Natural killer cell (primary cell): ENCODE measurements around the gene NPAS3. TPM values are rescaled to one million over a fixed set of nuclear protein-coding genes. Genes with fewer than 3 reads are reported as not detected.

Experiments used
- ATAC-seq, 3 donors: fragments of 150-1000 bp in 2 of 3; fragments of 200-7000 bp in 1 of 3; cut with Tn5 transposase; 1 replicate in 1 of 3; 2 replicates in 2 of 3; pipeline ENCODE4 v1.10.0; 2021; ENCODE audit warnings: mild to moderate bottlenecking in 2 of 3, moderate library complexity in 2 of 3
- DNase-seq, 2 donors: peaks; one replicate each; pipeline versions ENCODE4 v3.0.0 to v3.0.0-alpha.2; 2013 to 2021; ENCODE audit warnings: mixed read lengths in 1 of 2
- H3K27ac ChIP-seq: one replicate; pipeline ENCODE4 v1.5.1; 2013; ENCODE audit warnings: mild to moderate bottlenecking, low read length
- H3K27me3 ChIP-seq: one replicate; pipeline ENCODE4 v1.6.1; 2013; ENCODE audit warnings: low read length; ENCODE audit not compliant: control insufficient read depth, insufficient read depth
- H3K36me3 ChIP-seq: one replicate; pipeline ENCODE4 v1.6.1; 2013; ENCODE audit warnings: low read length; ENCODE audit not compliant: control insufficient read depth, insufficient read depth
- H3K4me1 ChIP-seq: one replicate; pipeline ENCODE4 v1.6.1; 2013; ENCODE audit warnings: low read length; ENCODE audit not compliant: control insufficient read depth, insufficient read depth
- H3K4me3 ChIP-seq: one replicate; pipeline ENCODE4 v1.5.1; 2013; ENCODE audit warnings: low read length
- H3K9me3 ChIP-seq: one replicate; pipeline ENCODE4 v1.6.1; 2013; ENCODE audit warnings: low read length; ENCODE audit not compliant: control insufficient read depth, insufficient read depth
- H3K27ac Mint-ChIP-seq, 2 donors: one replicate each; pipeline ENCODE4 v1.8.0; 2022; ENCODE audit warnings: mild to moderate bottlenecking in 2 of 2, mixed read lengths in 2 of 2, moderate library complexity in 1 of 2
- H3K27me3 Mint-ChIP-seq, 2 donors: one replicate each; pipeline ENCODE4 v1.8.0; 2022; ENCODE audit warnings: low read depth in 2 of 2, mixed read lengths in 2 of 2
- H3K36me3 Mint-ChIP-seq: one replicate; pipeline ENCODE4 v1.8.0; 2022; ENCODE audit warnings: mixed read lengths
- H3K4me1 Mint-ChIP-seq, 2 donors: one replicate each; pipeline ENCODE4 v1.8.0; 2022; ENCODE audit warnings: mixed read lengths in 2 of 2
- H3K4me3 Mint-ChIP-seq: one replicate; pipeline ENCODE4 v1.8.0; 2022; ENCODE audit warnings: mild to moderate bottlenecking, moderate library complexity, mixed read lengths
- H3K9me3 Mint-ChIP-seq, 2 donors: one replicate each; pipeline ENCODE4 v1.8.0; 2022; ENCODE audit warnings: mixed read lengths in 2 of 2
- WGBS: methylation state at CpG from one replicate; pipeline ENCODE4 v1.1.7; 2013; ENCODE audit warnings: missing lambda C conversion rate; ENCODE audit not compliant: insufficient coverage; 5-methylcytosine and 5-hydroxymethylcytosine counted together
- intact Hi-C: fragments of 100-400 bp; cut with micrococcal nuclease; formaldehyde crosslinking; loops from one replicate; pipeline ENCODE4 v1.14.2; 2022
- total RNA-seq, 4 donors: library from RNA; stranded (reverse); fragments of 120-200 nt in 1 of 4; gene quantifications; one replicate each; pipeline versions ENCODE4 v1.2.3 to v1.2.4, GENCODE V29; 2013 to 2022
- TF ChIP-seq, protein P1 (sequence below): fragments of 200-600 bp; IDR thresholded peaks from one replicate; pipeline ENCODE4 v1.8.0; 2022; ENCODE audit warnings: antibody characterized with exemption

The NPAS3 gene
- total RNA-seq, 3 donors from 2014 or later (not counting 1 experiment from before 2014, with no cell fraction given) = not detected

DNA sequence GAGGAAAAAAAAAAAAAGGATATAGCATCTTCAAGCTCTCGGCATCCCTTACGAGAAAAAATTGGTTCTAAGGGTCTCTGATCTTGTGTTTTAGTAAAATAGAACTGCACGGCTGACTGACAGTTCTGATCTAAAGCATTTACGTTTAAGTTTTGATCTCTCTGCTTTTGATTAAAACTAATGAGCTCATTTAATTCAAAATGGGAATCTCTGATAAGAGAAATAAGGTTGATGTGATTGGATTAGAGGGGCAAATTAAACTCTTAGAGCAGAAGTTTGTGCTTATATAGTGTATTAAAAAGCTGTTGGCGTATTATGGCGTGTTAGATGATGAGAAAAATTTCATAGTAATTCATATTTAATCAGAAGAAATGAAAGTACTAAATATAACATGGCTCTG is 794.6 kb downstream of the NPAS3 start:
- no peaks in the 10 kb centered on the region for H3K27me3 ChIP-seq
- H3K27ac Mint-ChIP-seq = no peak overlapping the region
- H3K27me3 Mint-ChIP-seq = no peaks in the 10 kb centered on the region
- no peaks in the 10 kb centered on the region for H3K9me3 Mint-ChIP-seq
- H3K9me3 ChIP-seq = no peaks in the 10 kb centered on the region
- DNase-seq (no peak), ATAC-seq (no peak)
- H3K4me3 ChIP-seq = no peak overlapping the region
- intact Hi-C loops = no loop called here
- H3K27ac ChIP-seq = no peak overlapping the region
- no peak overlapping the region for H3K4me3 Mint-ChIP-seq
- TF ChIP-seq, protein P1, sequence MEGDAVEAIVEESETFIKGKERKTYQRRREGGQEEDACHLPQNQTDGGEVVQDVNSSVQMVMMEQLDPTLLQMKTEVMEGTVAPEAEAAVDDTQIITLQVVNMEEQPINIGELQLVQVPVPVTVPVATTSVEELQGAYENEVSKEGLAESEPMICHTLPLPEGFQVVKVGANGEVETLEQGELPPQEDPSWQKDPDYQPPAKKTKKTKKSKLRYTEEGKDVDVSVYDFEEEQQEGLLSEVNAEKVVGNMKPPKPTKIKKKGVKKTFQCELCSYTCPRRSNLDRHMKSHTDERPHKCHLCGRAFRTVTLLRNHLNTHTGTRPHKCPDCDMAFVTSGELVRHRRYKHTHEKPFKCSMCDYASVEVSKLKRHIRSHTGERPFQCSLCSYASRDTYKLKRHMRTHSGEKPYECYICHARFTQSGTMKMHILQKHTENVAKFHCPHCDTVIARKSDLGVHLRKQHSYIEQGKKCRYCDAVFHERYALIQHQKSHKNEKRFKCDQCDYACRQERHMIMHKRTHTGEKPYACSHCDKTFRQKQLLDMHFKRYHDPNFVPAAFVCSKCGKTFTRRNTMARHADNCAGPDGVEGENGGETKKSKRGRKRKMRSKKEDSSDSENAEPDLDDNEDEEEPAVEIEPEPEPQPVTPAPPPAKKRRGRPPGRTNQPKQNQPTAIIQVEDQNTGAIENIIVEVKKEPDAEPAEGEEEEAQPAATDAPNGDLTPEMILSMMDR = no peak
- WGBS = 89% methylated on average over 4 of the region's 6 CpGs
- no peaks in the 10 kb centered on the region for H3K4me1 ChIP-seq
- no peaks in the 10 kb centered on the region for H3K36me3 ChIP-seq
- no peaks in the 10 kb centered on the region for H3K36me3 Mint-ChIP-seq
- no peaks in the 10 kb centered on the region for H3K4me1 Mint-ChIP-seq

DNA sequence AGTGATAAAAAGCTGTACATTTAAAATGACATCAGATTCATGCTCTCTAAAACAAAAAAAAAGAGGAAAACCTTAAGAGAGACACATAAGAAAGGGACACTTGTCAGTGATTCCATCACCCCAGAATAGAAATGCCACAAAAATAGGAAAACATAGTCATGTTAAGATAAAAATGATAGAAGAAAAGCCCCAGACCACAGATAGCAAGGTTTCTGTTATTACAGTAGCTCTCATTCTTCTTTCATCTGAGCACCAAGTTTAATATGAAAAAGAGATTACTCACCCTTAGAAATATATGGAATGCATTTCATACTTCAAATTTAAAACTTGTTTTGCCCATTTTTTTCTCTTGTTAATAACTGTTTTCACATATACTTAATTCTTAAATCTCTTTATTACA is 795.0 kb downstream of the NPAS3 start:
- no peak overlapping the region for H3K4me3 Mint-ChIP-seq

DNA sequence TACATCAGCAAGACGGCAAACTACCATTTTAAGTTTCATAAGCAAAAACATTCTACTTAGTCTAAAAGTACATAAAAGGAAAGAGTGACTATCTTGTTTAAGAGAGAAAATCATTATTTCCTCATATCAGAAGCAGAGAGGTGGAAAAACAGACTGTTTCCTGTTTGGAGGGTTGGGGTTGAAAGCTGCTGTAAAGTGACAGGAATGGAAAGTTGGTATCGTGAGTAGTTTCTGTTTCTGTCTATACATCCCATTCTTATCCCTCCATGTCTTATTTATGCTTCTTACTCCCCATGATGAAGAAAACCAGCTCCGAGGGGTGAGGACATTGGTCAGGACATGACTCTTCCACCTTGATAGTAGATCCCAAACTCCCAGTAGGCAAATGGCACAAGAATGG is 795.7 kb downstream of the NPAS3 start:
- intact Hi-C loops = no loop called here
- 70% methylated on average over 1 of the region's 3 CpGs for WGBS
- no peak for ATAC-seq

More for the DNA sequence above, 795.0 kb downstream of the NPAS3 start:
- Histone ChIP-seq H3K27me3 (no peaks in the 10 kb centered on the region), H3K9me3 (no peaks in the 10 kb centered on the region), H3K4me3 (no peak overlapping the region), H3K27ac (no peak overlapping the region), H3K4me1 (no peaks in the 10 kb centered on the region), H3K36me3 (no peaks in the 10 kb centered on the region)
- ATAC-seq (no peak), DNase-seq (no peak)
- H3K36me3 Mint-ChIP-seq = no peaks in the 10 kb centered on the region
- H3K27me3 Mint-ChIP-seq = no peaks in the 10 kb centered on the region
- no peaks in the 10 kb centered on the region for H3K4me1 Mint-ChIP-seq
- H3K9me3 Mint-ChIP-seq = no peaks in the 10 kb centered on the region
- intact Hi-C loops = no loop called here
- TF ChIP-seq, protein P1 = no peak
- H3K27ac Mint-ChIP-seq = no peak overlapping the region

DNA sequence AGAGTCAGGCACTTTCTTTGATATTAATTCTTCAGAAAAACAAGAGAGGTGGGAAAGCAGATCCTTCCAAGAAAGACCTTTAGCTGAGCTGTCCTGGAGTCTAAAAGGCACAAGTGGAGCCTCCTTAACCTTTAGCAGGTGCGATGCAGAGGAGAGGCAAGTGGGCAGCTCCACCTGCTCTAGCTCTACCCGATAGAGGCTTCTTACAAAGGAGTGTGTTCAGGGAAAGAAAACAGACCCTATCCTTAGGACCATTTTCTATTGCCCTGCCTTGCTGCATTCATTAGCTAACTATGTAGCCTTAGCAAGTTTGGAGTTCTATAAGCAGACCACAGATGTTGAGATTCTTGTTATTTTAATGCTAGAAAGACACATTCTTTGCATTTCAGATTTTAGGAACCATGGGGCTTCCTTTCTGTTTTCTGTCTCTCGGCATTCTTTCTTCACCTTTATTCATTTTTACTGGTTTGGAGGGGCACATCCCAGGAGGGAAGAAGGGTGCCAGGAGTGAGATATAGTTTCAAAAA is 797.7 kb downstream of the NPAS3 start:
- no peaks in the 10 kb centered on the region for H3K27me3 Mint-ChIP-seq
- intact Hi-C loops = no loop called here
- H3K4me1 Mint-ChIP-seq = no peaks in the 10 kb centered on the region
- Histone ChIP-seq H3K36me3 (no peaks in the 10 kb centered on the region), H3K27ac (no peak overlapping the region), H3K4me3 (no peak overlapping the region), H3K9me3 (no peaks in the 10 kb centered on the region), H3K4me1 (no peaks in the 10 kb centered on the region), H3K27me3 (no peaks in the 10 kb centered on the region)
- no peaks in the 10 kb centered on the region for H3K9me3 Mint-ChIP-seq
- no peak overlapping the region for H3K27ac Mint-ChIP-seq
- DNase-seq (no peak), ATAC-seq (no peak)
- no peak overlapping the region for H3K4me3 Mint-ChIP-seq
- TF ChIP-seq, protein P1 = no peak
- H3K36me3 Mint-ChIP-seq = no peaks in the 10 kb centered on the region
- 78% methylated on average over 2 of the region's 3 CpGs for WGBS

More for the DNA sequence above, 795.7 kb downstream of the NPAS3 start:
- H3K9me3 ChIP-seq = no peaks in the 10 kb centered on the region
- no peaks in the 10 kb centered on the region for H3K4me1 ChIP-seq
- Mint-ChIP-seq H3K27ac (no peak overlapping the region), H3K4me1 (no peaks in the 10 kb centered on the region), H3K27me3 (no peaks in the 10 kb centered on the region), H3K36me3 (no peaks in the 10 kb centered on the region), H3K9me3 (no peaks in the 10 kb centered on the region), H3K4me3 (no peak overlapping the region)
- no peak for DNase-seq
- no peaks in the 10 kb centered on the region for H3K27me3 ChIP-seq
- H3K36me3 ChIP-seq = no peaks in the 10 kb centered on the region
- TF ChIP-seq, protein P1 = no peak
- H3K27ac ChIP-seq = no peak overlapping the region
- no peak overlapping the region for H3K4me3 ChIP-seq
